Measurements from ENCODE around the gene UNC79.

GRCh38 chr14:93727039-93727740 is 296.5 kb downstream of the UNC79 start:
- TF ChIP-seq EZH2 (IDR thresholded peaks at IDR 0.05; ENCODE audit: insufficient read depth, poor library complexity, severe bottlenecking) (no peak), EZH2phosphoT487 (IDR thresholded peaks at IDR 0.05; ENCODE audit: insufficient read depth, low read depth) (no peak)
